ENCODE results near the gene BTN1A1.

BTN1A1 gene

GRCh38 chr6:26470643-26471042 is 29.5 kb upstream of the BTN1A1 start:
- peaks cover 36 to 59% of the 10 kb centered on the region in 2 donors for H3K36me3 Mint-ChIP-seq
- no peaks in the 10 kb centered on the region for H3K27me3 Mint-ChIP-seq
- DNase-seq (no peak), ATAC-seq (replicated peaks) (no peak)
- peaks cover 26 to 45% of the 10 kb centered on the region in 2 donors for H3K4me1 Mint-ChIP-seq
- H3K4me3 Mint-ChIP-seq: no peak overlapping the region
- H3K9me3 Mint-ChIP-seq: peaks cover 6 to 13% of the 10 kb centered on the region in 2 donors
- H3K27ac Mint-ChIP-seq: peak overlapping the region; percentile 33

GRCh38 chr6:26471970-26472369 is 28.1 kb upstream of the BTN1A1 start:
- Mint-ChIP-seq H3K4me3 (no peak overlapping the region), H3K9me3 (peaks cover 6 to 13% of the 10 kb centered on the region in 2 donors), H3K36me3 (peaks cover 39 to 51% of the 10 kb centered on the region in 2 donors), H3K4me1 (peaks cover 35 to 58% of the 10 kb centered on the region in 2 donors), H3K27me3 (no peaks in the 10 kb centered on the region), H3K27ac (no peak overlapping the region)
- DNase-seq (no peak), ATAC-seq (replicated peaks) (no peak)

GRCh38 chr6:26472549-26473290 is 27.4 kb upstream of the BTN1A1 start:
- Mint-ChIP-seq H3K4me3 (peak overlapping the region; percentile 56 to 98), H3K36me3 (peaks cover 35 to 48% of the 10 kb centered on the region in 2 donors), H3K27ac (peak overlapping the region; percentile 100), H3K9me3 (peaks cover 6 to 13% of the 10 kb centered on the region in 2 donors), H3K27me3 (no peaks in the 10 kb centered on the region), H3K4me1 (peaks cover 39 to 64% of the 10 kb centered on the region in 2 donors)
- ATAC-seq (replicated peaks): no peak
- no peak for DNase-seq

DNA sequence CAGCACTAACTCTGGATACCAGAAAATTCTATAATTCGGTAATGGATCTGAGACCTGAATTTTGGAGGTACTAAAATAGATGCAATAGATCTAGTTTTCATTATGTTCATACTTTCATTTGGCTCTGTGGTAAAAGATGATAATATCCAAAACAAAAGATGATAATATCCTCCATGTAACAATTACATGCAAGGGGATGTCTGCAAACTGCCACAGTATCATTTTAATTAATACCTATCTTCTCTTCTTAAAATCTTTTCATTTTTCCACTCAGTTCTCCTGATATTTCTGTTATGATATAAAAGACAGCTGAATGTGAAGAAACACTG is 26.7 kb upstream of the BTN1A1 start:
- Mint-ChIP-seq H3K9me3 (peaks cover 6 to 13% of the 10 kb centered on the region in 2 donors), H3K27me3 (no peaks in the 10 kb centered on the region), H3K27ac (peak overlapping the region; percentile 100), H3K4me1 (peaks cover 37 to 65% of the 10 kb centered on the region in 2 donors), H3K4me3 (peak overlapping the region; percentile 98), H3K36me3 (peaks cover 31 to 43% of the 10 kb centered on the region in 2 donors)
- DNase-seq (no peak), ATAC-seq (replicated peaks) (no peak)

DNA sequence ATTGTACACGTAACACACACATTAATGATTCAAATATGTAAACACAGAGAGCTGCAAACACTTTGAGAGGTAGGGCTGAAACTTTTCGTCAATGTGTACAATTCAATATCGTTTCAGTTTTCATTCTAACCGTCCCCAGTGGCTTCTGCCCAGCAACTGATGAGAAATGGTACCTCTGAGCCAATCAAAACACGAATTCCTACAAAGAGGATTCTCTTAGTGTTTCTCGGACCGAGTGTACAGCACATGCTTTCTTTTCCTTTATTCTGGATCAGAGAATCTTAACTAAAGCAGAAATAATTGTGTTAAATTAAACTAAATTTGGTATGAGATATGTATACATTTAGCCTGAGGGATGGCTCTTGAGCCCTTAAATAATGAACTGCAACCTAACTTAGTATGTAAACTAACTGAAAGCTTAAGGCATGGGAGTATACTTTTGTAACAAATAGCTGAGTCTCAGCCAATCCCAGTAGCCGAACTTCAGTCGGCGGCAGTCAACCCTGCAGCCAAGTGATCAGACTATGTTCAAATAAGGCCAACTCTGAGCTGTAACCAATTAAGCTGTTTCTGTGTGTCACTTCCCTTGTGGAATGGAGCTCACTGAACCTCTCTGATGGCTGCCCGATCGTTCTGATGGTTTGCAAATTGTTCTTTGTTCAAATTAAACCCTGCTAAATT is 26.2 kb upstream of the BTN1A1 start:
- peaks cover 26 to 38% of the 10 kb centered on the region in 2 donors for H3K36me3 Mint-ChIP-seq
- DNase-seq: peak; percentile 81
- no peaks in the 10 kb centered on the region for H3K27me3 Mint-ChIP-seq
- H3K4me3 Mint-ChIP-seq: peak overlapping the region; percentile 98
- peaks cover 6 to 10% of the 10 kb centered on the region in 2 donors for H3K9me3 Mint-ChIP-seq
- peaks cover 37 to 65% of the 10 kb centered on the region in 2 donors for H3K4me1 Mint-ChIP-seq
- peak overlapping the region; percentile 100 for H3K27ac Mint-ChIP-seq
- ATAC-seq (replicated peaks): peak; percentile 93 to 95

DNA sequence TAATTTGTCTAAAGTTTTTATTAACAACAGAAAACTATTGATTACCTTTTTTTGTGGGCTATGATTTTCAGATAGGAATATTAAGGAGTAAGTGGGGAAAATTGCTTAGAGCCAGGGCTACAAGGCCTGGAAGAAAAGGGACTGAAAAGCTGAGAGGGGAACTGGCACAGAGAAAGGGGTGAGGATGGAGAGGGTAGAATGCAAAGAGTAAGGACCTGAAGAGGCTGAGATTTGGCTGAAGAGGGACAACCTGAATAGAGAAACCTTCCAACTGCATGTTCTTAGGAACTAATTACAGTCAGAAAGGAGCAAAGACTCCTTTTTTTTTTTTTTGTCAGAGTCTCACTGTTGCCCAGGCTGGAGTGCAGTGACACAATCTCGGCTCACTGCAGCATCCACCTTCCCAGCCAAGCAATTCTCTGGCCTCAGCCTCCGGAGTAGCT is 25.6 kb upstream of the BTN1A1 start:
- DNase-seq (no peak), ATAC-seq (replicated peaks) (peak; percentile 3 to 7)
- Mint-ChIP-seq H3K4me3 (peak overlapping the region; percentile 98), H3K27me3 (no peaks in the 10 kb centered on the region), H3K9me3 (peaks cover 6 to 10% of the 10 kb centered on the region in 2 donors), H3K4me1 (peaks cover 39 to 67% of the 10 kb centered on the region in 2 donors), H3K27ac (peak overlapping the region; percentile 100), H3K36me3 (peaks cover 24 to 34% of the 10 kb centered on the region in 2 donors)

DNA sequence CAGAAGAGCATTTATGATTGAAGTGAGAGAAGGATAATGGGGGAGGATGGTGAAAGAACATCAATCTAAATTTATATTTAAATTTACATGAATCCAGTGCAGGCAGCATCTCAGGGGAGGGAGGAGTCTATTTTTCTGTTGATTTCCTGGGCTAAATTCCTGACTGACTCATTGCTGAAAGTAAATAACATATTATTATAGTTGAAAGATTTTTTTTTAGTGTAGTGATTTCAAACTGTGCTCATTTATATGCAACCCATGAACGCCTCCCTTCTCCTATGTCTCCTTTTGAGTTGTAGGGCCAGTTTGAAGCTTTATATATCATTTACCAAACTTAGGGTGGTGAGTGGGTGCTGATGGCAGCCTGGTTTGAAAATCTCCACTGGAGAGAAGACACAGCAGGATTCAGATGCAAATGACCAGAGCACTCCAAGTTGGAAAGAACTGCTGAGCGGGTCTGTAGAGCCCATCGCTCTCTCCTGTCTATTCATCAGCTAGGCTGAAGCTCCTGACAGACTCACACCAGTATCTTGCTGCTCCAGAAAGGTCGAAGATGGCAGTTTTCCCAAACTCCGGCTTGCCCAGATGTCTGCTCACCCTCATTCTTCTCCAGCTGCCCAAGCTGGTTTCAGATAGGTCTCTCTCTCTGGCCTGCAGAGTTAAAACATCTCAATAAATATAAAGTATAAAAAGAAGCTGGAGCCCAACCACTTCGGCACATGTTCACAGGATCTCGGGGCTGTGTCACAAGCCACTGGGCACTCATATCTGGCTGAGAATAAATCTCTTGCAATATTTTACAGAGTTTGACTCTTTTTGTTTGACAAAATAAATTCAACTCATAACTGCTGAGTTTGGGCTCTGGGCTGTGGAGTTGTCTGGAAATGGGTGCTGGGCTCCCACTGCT is 24.0 kb upstream of the BTN1A1 start:
- peaks cover 9 to 10% of the 10 kb centered on the region in 2 donors for H3K9me3 Mint-ChIP-seq
- H3K27me3 Mint-ChIP-seq: no peaks in the 10 kb centered on the region
- DNase-seq (no peak), ATAC-seq (replicated peaks) (no peak)
- peaks cover 17 to 27% of the 10 kb centered on the region in 2 donors for H3K36me3 Mint-ChIP-seq
- no peak overlapping the region for H3K27ac Mint-ChIP-seq
- H3K4me3 Mint-ChIP-seq: no peak overlapping the region
- H3K4me1 Mint-ChIP-seq: peaks cover 39 to 71% of the 10 kb centered on the region in 2 donors

DNA sequence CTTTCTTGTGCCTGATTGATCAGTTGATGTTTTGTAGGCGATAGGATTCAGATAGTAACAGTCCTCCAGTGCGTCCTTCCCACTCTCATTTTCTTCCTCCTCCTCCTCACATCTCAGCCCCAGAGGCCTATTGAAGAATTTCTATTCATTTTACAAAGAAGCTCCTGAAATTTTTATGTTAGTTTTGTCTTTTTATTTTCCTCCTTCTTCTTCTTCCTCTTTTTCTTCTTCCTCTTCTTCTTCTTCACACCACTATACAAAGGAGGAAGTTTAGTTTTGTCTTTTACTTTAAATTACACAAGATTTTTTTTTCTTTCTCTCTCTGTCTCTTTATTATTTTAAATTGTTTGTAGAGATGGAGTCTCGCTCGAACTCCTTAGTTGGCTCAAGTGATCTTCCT is 23.2 kb upstream of the BTN1A1 start:
- H3K9me3 Mint-ChIP-seq: peaks cover 3 to 4% of the 10 kb centered on the region in 2 donors
- H3K27me3 Mint-ChIP-seq: no peaks in the 10 kb centered on the region
- DNase-seq: no peak
- no peak for ATAC-seq (replicated peaks)
- peak overlapping the region; percentile 86 for H3K27ac Mint-ChIP-seq
- H3K4me1 Mint-ChIP-seq: peaks cover 35 to 75% of the 10 kb centered on the region in 2 donors
- no peak overlapping the region for H3K4me3 Mint-ChIP-seq
- H3K36me3 Mint-ChIP-seq: peaks cover 9 to 20% of the 10 kb centered on the region in 2 donors

- ATAC-seq (replicated peaks) (no peak), DNase-seq (no peak)
- Mint-ChIP-seq H3K4me1 (peaks cover 35 to 75% of the 10 kb centered on the region in 2 donors), H3K27me3 (no peaks in the 10 kb centered on the region), H3K4me3 (no peak overlapping the region), H3K27ac (peak overlapping the region; percentile 86), H3K36me3 (peaks cover 9 to 19% of the 10 kb centered on the region in 2 donors), H3K9me3 (peaks cover 3% of the 10 kb centered on the region in 2 donors)
These were observed 22.7 kb upstream of the BTN1A1 start for GRCh38 chr6:26477426-26477825.

DNA sequence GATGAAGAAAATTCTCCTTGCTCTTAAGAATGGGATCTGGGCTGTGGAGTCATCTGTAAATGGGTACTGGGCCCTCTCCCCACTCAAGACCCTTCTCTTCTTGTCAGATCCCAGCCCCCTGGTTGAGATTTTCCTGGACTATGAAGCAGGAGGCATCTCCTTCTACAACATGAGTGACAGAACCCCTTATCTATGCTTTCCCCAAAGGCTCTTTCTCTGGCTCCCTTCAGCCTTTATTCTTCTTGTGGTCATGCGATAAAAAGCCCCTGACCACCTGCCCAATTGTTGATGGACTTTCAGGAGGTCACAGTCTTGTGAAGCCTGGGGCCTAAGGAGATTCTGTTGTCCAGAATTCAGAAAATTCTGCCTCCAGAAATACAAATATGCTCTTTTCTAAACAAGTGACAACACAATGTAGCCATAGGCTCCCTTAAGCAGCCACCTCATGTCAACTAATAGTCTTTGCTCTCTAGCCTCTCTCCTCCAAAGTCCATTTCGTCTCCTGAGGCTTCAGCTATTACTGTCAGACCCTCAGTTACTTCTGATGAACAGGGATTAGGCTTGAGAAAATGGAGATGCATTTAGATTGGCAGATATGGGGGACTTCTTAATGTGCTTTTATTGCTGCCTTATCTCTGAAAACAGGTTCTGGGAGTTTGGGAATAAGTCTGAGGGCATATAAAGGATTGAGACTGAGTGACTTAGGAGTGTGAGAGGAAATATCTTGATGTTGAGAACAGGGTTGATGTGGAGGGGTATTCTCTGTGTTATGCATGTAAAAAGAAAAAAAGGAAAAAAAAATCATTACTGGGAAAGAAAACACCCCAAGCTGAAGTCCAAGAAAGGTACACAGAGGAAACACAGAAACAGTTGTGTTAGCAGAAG is 21.8 kb upstream of the BTN1A1 start:
- peaks cover 5 to 15% of the 10 kb centered on the region in 2 donors for H3K36me3 Mint-ChIP-seq
- H3K27me3 Mint-ChIP-seq: no peaks in the 10 kb centered on the region
- DNase-seq: no peak
- H3K9me3 Mint-ChIP-seq: peaks cover 0 to 3% of the 10 kb centered on the region in 2 donors
- H3K4me1 Mint-ChIP-seq: peaks cover 29 to 66% of the 10 kb centered on the region in 2 donors
- H3K27ac Mint-ChIP-seq: peak overlapping the region; percentile 44
- H3K4me3 Mint-ChIP-seq: no peak overlapping the region
- no peak for ATAC-seq (replicated peaks)

DNA sequence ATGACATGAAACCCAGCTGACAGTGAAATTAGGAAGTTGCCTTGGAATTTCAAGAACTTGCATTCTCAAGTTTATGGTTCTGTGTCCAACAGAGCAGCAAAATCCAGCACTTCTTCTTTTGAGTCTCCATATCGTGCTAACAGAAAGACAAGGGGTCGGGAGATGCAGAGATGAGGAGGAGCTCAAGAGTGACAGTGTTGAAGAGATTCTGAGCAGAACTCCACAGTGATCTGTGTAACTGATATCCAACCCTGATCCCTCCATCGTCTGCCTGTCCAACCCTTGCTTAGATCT is 21.2 kb upstream of the BTN1A1 start:
- no peak overlapping the region for H3K27ac Mint-ChIP-seq
- H3K36me3 Mint-ChIP-seq: peaks cover 5 to 15% of the 10 kb centered on the region in 2 donors
- H3K4me1 Mint-ChIP-seq: peaks cover 29 to 61% of the 10 kb centered on the region in 2 donors
- DNase-seq (no peak), ATAC-seq (replicated peaks) (no peak)
- H3K27me3 Mint-ChIP-seq: no peaks in the 10 kb centered on the region
- no peak overlapping the region for H3K4me3 Mint-ChIP-seq
- H3K9me3 Mint-ChIP-seq: peaks cover 0 to 3% of the 10 kb centered on the region in 2 donors

GRCh38 chr6:26482338-26482737 is 17.8 kb upstream of the BTN1A1 start:
- H3K9me3 Mint-ChIP-seq: peaks cover 1 to 3% of the 10 kb centered on the region in 2 donors
- no peak for DNase-seq
- H3K27ac Mint-ChIP-seq: no peak overlapping the region
- no peak overlapping the region for H3K4me3 Mint-ChIP-seq
- peaks cover 0 to under 1% of the 10 kb centered on the region in 2 donors for H3K36me3 Mint-ChIP-seq
- peaks cover 12 to 29% of the 10 kb centered on the region in 2 donors for H3K4me1 Mint-ChIP-seq
- H3K27me3 Mint-ChIP-seq: no peaks in the 10 kb centered on the region
- ATAC-seq (replicated peaks): no peak

- ATAC-seq (replicated peaks): no peak
- H3K4me1 Mint-ChIP-seq: peaks cover 6 to 15% of the 10 kb centered on the region in 2 donors
- no peak for DNase-seq
- H3K27me3 Mint-ChIP-seq: no peaks in the 10 kb centered on the region
- peaks cover 8% of the 10 kb centered on the region in 2 donors for H3K9me3 Mint-ChIP-seq
- no peak overlapping the region for H3K27ac Mint-ChIP-seq
- H3K36me3 Mint-ChIP-seq: peaks cover 2 to 8% of the 10 kb centered on the region in 2 donors
- H3K4me3 Mint-ChIP-seq: no peak overlapping the region
These were observed 16.4 kb upstream of the BTN1A1 start for GRCh38 chr6:26483727-26484126.
